ENCODE results near the gene ATP1B4.
"Not testable (repeated sequence)": the region's sequence is repeated elsewhere in the genome, so short reads cannot be mapped to it uniquely, and the experiment has no call there.

Gene ATP1B4

GRCh38 chrX:120344566-120344965 lies 17.3 kb upstream of the ATP1B4 start:
- H3K27me3 ChIP-seq (ENCODE audit: insufficient read depth, low read length) = peaks cover 18% of the 10 kb centered on the region; the same call in 1 of the 2 replicates
- not testable (repeated sequence) for H3K79me2 ChIP-seq (ENCODE audit: control insufficient read depth, insufficient read depth, low read length, unreplicated experiment); H3K27ac ChIP-seq (ENCODE audit: low read depth, low read length); H3K36me3 ChIP-seq (ENCODE audit: insufficient read depth, low read length); H3K4me3 ChIP-seq (ENCODE audit: low read depth, low read length); H2AFZ ChIP-seq (ENCODE audit: low read length, unreplicated experiment); H3K4me1 ChIP-seq (ENCODE audit: control insufficient read depth, insufficient read depth, low read length, unreplicated experiment)

DNA sequence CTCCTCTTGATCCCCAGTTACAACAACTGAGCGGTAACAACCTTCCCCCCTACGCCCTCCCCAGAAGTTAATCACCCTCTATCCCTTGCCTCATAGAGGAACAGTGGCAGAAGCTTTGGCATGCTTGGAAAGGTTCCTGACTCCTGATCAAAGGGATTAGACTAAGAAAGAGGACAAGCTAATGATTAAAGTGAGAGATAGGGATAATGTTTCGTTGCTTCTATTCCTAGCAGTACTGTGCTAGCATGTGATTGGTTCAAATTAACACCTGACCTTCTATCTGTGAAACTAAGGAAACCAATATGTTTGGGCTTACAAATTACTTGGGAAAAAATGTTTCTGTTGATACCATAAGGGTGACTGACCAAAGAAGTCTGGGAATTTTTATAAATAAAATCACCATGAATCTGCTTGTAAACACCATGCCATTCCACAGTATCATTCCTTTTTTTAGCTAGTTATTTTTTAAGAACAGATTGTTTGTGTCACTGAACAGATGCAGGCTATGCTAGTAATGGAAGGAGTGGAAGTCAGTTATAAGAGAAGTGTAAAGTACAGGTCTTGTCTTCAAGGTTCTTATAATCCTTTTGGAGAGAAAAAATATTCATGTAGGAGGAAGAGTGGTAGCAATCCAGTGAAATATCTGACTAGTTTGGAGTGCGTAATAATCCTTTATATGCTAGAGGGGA lies 11.3 kb upstream of the ATP1B4 start:
- H3K27me3 ChIP-seq (ENCODE audit: insufficient read depth, low read length) = 0 out of 2 replicates have a peak, but pooled peaks cover 4% of the 10 kb centered on the region
- no peaks in the 10 kb centered on the region for H3K4me1 ChIP-seq (ENCODE audit: control insufficient read depth, insufficient read depth, low read length, unreplicated experiment)
- no peak overlapping the region for H2AFZ ChIP-seq (ENCODE audit: low read length, unreplicated experiment)
- no peaks in the 10 kb centered on the region for H3K79me2 ChIP-seq (ENCODE audit: control insufficient read depth, insufficient read depth, low read length, unreplicated experiment)
- H3K27ac ChIP-seq (ENCODE audit: low read depth, low read length) = no peak overlapping the region
- H3K4me3 ChIP-seq (ENCODE audit: low read depth, low read length) = no peak overlapping the region
- H3K36me3 ChIP-seq (ENCODE audit: insufficient read depth, low read length) = no peaks in the 10 kb centered on the region

- 0 out of 2 replicates have a peak, but pooled peaks cover 4% of the 10 kb centered on the region for H3K27me3 ChIP-seq (ENCODE audit: insufficient read depth, low read length)
- no peaks in the 10 kb centered on the region for H3K36me3 ChIP-seq (ENCODE audit: insufficient read depth, low read length)
- no peak overlapping the region for H3K27ac ChIP-seq (ENCODE audit: low read depth, low read length)
- H3K4me3 ChIP-seq (ENCODE audit: low read depth, low read length) = no peak overlapping the region
- no peaks in the 10 kb centered on the region for H3K79me2 ChIP-seq (ENCODE audit: control insufficient read depth, insufficient read depth, low read length, unreplicated experiment)
- peaks cover 14% of the 10 kb centered on the region for H3K4me1 ChIP-seq (ENCODE audit: control insufficient read depth, insufficient read depth, low read length, unreplicated experiment)
- H2AFZ ChIP-seq (ENCODE audit: low read length, unreplicated experiment) = no peak overlapping the region
These were observed 5.8 kb upstream of the ATP1B4 start for GRCh38 chrX:120356084-120356483.

- H3K36me3 ChIP-seq (ENCODE audit: insufficient read depth, low read length) = no peaks in the 10 kb centered on the region
- H3K4me1 ChIP-seq (ENCODE audit: control insufficient read depth, insufficient read depth, low read length, unreplicated experiment) = peaks cover 14% of the 10 kb centered on the region
- no peak overlapping the region for H2AFZ ChIP-seq (ENCODE audit: low read length, unreplicated experiment)
- H3K79me2 ChIP-seq (ENCODE audit: control insufficient read depth, insufficient read depth, low read length, unreplicated experiment) = no peaks in the 10 kb centered on the region
- 0 out of 2 replicates have a peak, but pooled peaks cover 4% of the 10 kb centered on the region for H3K27me3 ChIP-seq (ENCODE audit: insufficient read depth, low read length)
- no peak overlapping the region for H3K27ac ChIP-seq (ENCODE audit: low read depth, low read length)
- H3K4me3 ChIP-seq (ENCODE audit: low read depth, low read length) = no peak overlapping the region
These were observed 4.7 kb upstream of the ATP1B4 start for GRCh38 chrX:120357186-120357585.

- 0 out of 2 replicates have a peak, but pooled peaks cover 4% of the 10 kb centered on the region for H3K27me3 ChIP-seq (ENCODE audit: insufficient read depth, low read length)
- no peak overlapping the region for H3K4me3 ChIP-seq (ENCODE audit: low read depth, low read length)
- H3K27ac ChIP-seq (ENCODE audit: low read depth, low read length) = peak overlapping the region; percentile 38; the same call in 1 of the 2 replicates
- H3K36me3 ChIP-seq (ENCODE audit: insufficient read depth, low read length) = no peaks in the 10 kb centered on the region
- no peak overlapping the region for H2AFZ ChIP-seq (ENCODE audit: low read length, unreplicated experiment)
- no peaks in the 10 kb centered on the region for H3K79me2 ChIP-seq (ENCODE audit: control insufficient read depth, insufficient read depth, low read length, unreplicated experiment)
- peaks cover 14% of the 10 kb centered on the region for H3K4me1 ChIP-seq (ENCODE audit: control insufficient read depth, insufficient read depth, low read length, unreplicated experiment)
These were observed 3.0 kb upstream of the ATP1B4 start for GRCh38 chrX:120358737-120359456.

GRCh38 chrX:120365320-120365719 lies 3.4 kb downstream of the ATP1B4 start:
- no peaks in the 10 kb centered on the region for H3K36me3 ChIP-seq (ENCODE audit: insufficient read depth, low read length)
- no peaks in the 10 kb centered on the region for H3K4me1 ChIP-seq (ENCODE audit: control insufficient read depth, insufficient read depth, low read length, unreplicated experiment)
- no peaks in the 10 kb centered on the region for H3K79me2 ChIP-seq (ENCODE audit: control insufficient read depth, insufficient read depth, low read length, unreplicated experiment)
- no peak overlapping the region for H3K27ac ChIP-seq (ENCODE audit: low read depth, low read length)
- H2AFZ ChIP-seq (ENCODE audit: low read length, unreplicated experiment) = no peak overlapping the region
- no peak overlapping the region for H3K4me3 ChIP-seq (ENCODE audit: low read depth, low read length)
- H3K27me3 ChIP-seq (ENCODE audit: insufficient read depth, low read length) = peaks cover under 1% of the 10 kb centered on the region; the same call in 1 of the 2 replicates

DNA sequence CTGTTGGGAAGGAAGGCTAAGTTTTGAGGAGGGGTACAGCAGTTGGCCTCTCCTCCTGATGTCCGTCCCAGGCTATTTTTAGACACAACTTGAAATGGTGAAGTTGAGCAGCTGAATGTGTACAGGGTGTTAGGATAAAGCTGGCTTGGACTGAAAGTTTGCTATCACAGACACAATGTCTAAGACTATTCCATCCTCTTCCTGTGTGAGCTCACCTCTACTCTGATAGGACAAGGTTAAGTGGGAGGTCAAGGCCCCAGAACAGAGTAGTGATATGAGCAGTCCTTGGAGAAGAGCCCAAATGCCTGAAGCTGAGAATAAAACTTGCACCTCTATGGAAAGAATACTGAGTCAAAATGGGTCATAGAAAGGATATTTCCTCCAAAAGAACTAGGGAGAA lies 4.1 kb downstream of the ATP1B4 start:
- Histone ChIP-seq H3K4me3 (ENCODE audit: low read depth, low read length) (no peak overlapping the region), H2AFZ (ENCODE audit: low read length, unreplicated experiment) (no peak overlapping the region), H3K36me3 (ENCODE audit: insufficient read depth, low read length) (no peaks in the 10 kb centered on the region), H3K4me1 (ENCODE audit: control insufficient read depth, insufficient read depth, low read length, unreplicated experiment) (no peaks in the 10 kb centered on the region), H3K79me2 (ENCODE audit: control insufficient read depth, insufficient read depth, low read length, unreplicated experiment) (no peaks in the 10 kb centered on the region), H3K27ac (ENCODE audit: low read depth, low read length) (no peak overlapping the region), H3K27me3 (ENCODE audit: insufficient read depth, low read length) (peaks cover 7% of the 10 kb centered on the region; the same call in 1 of the 2 replicates)

- peaks cover 8% of the 10 kb centered on the region; the same call in 1 of the 2 replicates for H3K27me3 ChIP-seq (ENCODE audit: insufficient read depth, low read length)
- no peak overlapping the region for H3K4me3 ChIP-seq (ENCODE audit: low read depth, low read length)
- H3K36me3 ChIP-seq (ENCODE audit: insufficient read depth, low read length) = no peaks in the 10 kb centered on the region
- no peaks in the 10 kb centered on the region for H3K79me2 ChIP-seq (ENCODE audit: control insufficient read depth, insufficient read depth, low read length, unreplicated experiment)
- H2AFZ ChIP-seq (ENCODE audit: low read length, unreplicated experiment) = no peak overlapping the region
- H3K27ac ChIP-seq (ENCODE audit: low read depth, low read length) = no peak overlapping the region
- no peaks in the 10 kb centered on the region for H3K4me1 ChIP-seq (ENCODE audit: control insufficient read depth, insufficient read depth, low read length, unreplicated experiment)
These were observed 4.9 kb downstream of the ATP1B4 start for GRCh38 chrX:120366794-120367193.

DNA sequence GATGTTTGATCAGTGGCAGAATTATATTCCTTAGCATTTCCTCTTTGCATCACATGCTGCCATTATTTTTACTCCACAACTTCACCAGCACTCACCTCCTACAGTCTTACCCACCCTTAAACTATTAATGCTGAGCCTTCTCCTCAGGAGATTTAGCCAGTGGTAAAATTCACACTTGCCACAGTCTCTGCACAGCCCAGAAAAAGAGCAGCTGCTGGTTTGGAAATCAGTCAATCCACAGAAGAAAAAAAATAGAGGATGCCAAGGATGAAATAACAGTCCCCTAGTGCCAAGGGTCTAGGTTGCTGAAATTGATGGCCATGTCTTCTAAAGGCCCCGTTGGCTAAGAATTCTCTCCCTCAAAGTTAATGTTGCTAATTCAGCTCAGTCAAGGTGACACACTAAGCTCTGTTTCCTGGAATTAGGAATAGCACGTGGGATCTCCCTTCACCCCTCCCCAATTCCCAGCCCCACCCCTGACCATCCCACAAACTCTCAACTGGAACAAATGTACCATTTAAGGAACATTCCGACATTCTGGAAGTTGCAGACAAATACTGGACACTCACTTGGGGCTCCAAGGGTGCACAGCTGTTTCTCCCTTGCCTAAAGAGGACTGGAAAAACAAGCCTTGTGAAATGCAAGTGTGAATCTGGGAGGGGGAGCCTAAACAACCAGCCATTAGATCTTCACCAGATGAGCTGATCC lies 5.7 kb downstream of the ATP1B4 start:
- Histone ChIP-seq H3K27ac (ENCODE audit: low read depth, low read length) (no peak overlapping the region), H3K4me1 (ENCODE audit: control insufficient read depth, insufficient read depth, low read length, unreplicated experiment) (no peaks in the 10 kb centered on the region), H3K36me3 (ENCODE audit: insufficient read depth, low read length) (no peaks in the 10 kb centered on the region), H3K79me2 (ENCODE audit: control insufficient read depth, insufficient read depth, low read length, unreplicated experiment) (no peaks in the 10 kb centered on the region), H2AFZ (ENCODE audit: low read length, unreplicated experiment) (no peak overlapping the region), H3K4me3 (ENCODE audit: low read depth, low read length) (no peak overlapping the region), H3K27me3 (ENCODE audit: insufficient read depth, low read length) (peaks cover 8% of the 10 kb centered on the region; the same call in 1 of the 2 replicates)

DNA sequence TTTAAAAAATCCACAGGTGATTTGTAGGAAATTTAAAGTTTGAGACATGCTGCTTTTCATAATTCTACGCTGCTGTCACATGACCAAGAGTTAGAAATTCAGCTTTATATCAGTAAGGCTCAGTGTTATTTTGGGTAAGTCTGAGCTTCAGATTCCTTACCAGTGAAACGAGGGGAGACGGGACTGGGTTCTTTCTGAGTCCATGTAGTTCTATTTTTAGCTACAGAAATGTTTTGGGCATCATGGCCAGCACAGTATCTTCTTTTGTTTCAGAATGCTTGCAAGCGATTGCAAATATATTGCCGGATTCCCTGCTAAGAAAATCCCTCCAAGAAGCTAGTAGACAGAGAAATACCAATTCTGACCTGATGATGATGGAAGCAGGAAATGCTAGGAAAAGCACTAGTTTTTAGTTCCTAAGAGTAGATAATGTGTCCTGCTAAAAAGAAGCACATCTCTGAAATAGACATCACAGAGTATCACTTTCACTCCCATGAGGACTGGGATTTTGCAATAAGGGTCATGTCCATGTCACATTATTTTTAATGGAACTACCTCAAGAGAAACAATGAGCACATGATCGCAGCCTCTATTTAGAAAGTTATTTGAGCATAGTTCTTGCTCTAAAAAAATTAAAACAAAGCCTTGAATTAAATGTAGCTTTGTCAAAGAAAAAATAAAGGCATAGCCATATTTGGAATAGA lies 10.9 kb downstream of the ATP1B4 start:
- Histone ChIP-seq H3K79me2 (ENCODE audit: control insufficient read depth, insufficient read depth, low read length, unreplicated experiment) (no peaks in the 10 kb centered on the region), H3K4me3 (ENCODE audit: low read depth, low read length) (no peak overlapping the region), H3K4me1 (ENCODE audit: control insufficient read depth, insufficient read depth, low read length, unreplicated experiment) (no peaks in the 10 kb centered on the region), H3K27me3 (ENCODE audit: insufficient read depth, low read length) (peaks cover 8% of the 10 kb centered on the region; the same call in 1 of the 2 replicates), H3K36me3 (ENCODE audit: insufficient read depth, low read length) (no peaks in the 10 kb centered on the region), H2AFZ (ENCODE audit: low read length, unreplicated experiment) (no peak overlapping the region), H3K27ac (ENCODE audit: low read depth, low read length) (no peak overlapping the region)

Data from ACC112 (cell line).